Umbilical cord (tissue), 2 donors: ENCODE data around the gene AKT3. TPM values are rescaled to one million over a fixed set of nuclear protein-coding genes. Genes with fewer than 3 reads are reported as not detected.
"Not testable (repeated sequence)": the region's sequence is repeated elsewhere in the genome, so short reads cannot be mapped to it uniquely, and the experiment has no call there.

ENCODE experiments used
- DNase-seq: peaks from one replicate; pipeline ENCODE4 v3.0.0-alpha.2; 2015; ENCODE audit warnings: low spot score
- total RNA-seq: library from RNA; depleted of rRNA; stranded (reverse); fragments of >200 nt; gene quantifications from one replicate; pipeline ENCODE4 v1.2.3, GENCODE V29; 2014; ENCODE audit warnings: low replicate concordance; ENCODE audit not compliant: insufficient read depth

AKT3 gene
- total RNA-seq: 64.0 TPM

DNA sequence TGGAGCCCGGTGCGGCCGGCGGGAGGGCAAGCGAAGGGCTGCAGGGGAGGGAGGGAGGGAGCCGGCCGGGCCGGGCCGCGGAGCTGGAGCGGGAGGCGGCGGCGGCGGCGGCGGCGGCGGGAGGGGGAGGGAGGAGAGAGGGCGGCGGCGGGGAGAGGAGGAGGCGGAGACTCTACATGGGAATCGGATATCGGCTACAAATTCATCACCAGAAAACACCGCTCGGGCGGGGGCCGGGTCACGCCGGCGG, at the start of gene AKT3:
Gene AKT3, minus strand, starts transcription at position 42 of the 250 bp plus-strand sequence. CDS start 7,073 bp downstream, outside the sequence.
- peak; percentile 73 for DNase-seq

- no peak for DNase-seq
Measured at GRCh38 chr1:243898278-243898677, 48.2 kb upstream of the AKT3 start.

GRCh38 chr1:243896313-243896712, 46.3 kb upstream of the AKT3 start:
- DNase-seq: no peak

DNA sequence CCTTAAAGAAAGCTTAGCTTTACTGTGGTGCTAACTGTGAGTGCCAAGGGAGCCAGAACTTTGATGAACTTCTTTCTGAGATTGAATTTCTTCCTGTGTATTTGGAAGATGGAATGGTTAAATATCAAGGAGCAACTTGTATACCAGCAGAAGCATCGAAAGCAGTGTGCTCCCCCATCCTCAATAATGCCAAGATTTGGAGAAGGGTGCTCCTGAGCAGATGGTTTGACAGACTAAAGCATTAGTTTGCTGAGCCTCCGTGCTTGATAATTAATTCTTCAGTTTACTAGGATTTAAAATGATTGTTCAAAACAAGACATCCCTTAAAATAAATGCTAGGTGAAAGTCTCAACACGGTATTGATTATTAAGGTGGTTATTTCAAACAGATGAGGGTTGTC, 42.4 kb upstream of the AKT3 start:
- DNase-seq: no peak

DNA sequence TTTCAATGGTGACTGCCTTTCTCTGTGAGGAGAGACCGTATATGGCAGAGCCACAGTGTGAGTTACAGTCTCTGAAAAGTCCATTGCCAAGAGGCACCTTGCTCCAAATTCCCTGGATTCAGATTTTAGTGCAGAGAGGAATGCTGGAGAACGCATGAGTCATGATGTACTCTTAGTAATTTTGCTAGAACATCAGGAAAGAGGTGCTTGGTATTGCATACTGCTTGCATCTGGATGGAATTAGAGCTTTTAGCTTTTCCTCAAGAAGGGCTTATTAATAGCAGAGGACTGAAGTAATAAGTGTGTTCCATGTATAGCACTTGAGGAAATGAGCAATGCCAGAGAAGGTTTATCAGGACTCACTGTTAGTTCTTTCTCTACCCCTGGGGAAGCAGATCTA, 40.5 kb upstream of the AKT3 start:
- no peak for DNase-seq

DNA sequence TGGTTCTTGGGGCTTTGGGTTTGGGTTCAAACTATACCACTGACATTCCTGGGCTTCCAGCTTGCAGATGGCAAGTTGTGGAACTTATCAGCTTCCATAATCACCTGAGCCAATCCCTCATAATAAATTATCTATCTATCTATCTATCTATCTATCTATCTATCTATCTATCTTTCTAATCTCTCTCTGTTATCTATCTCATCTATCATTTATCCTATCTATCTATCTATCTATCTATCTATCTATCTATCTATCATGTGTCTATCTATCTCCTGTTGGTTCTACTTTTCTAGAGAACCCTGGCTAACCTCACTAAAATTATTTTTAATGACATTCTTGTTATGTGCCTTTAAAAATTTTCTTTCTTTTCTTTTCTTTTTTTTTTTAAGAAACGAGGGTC, 35.8 kb upstream of the AKT3 start:
- no peak for DNase-seq

DNA sequence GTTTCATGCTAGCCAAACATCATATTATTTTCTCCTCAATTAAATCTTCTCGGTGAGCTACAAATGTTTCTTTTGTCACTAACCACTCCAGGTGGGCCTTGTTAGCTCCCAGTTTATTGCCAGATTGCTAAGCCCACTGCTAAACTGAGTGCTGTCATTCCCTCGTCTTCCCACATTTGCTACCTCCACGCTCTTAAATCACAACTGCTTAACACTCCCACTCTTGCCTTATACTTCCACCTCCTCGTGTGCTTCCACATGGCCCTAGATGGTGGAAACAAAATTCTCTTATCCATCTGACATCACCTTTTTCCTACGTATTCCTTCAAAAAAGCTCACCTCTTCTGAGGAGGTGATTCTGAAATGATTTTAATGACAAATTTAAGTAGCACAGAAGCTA, 34.6 kb upstream of the AKT3 start:
- DNase-seq: no peak

GRCh38 chr1:243883551-243883950, 33.5 kb upstream of the AKT3 start:
- no peak for DNase-seq

DNA sequence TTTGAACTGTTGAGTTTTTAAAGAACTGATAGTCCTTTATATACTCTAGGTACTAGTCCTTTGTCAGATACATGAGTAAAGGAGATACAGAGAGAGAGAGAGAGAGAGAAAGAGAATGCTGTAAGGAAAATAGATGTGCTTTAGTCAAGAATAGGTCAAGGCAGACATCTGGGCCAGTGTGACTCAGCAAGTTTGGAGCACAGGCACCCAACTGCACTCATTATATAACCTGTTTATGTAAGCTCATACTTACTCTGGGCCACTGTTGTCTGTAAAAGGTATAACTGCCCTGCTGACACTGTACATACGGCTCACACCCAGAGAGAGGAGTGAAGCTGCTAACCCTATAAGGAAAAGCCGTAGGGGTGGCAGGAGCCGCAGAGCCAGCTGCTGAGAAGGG, 32.2 kb upstream of the AKT3 start:
- no peak for DNase-seq

- not testable (repeated sequence) for DNase-seq
Measured at GRCh38 chr1:243877058-243877457, 27.0 kb upstream of the AKT3 start.

DNA sequence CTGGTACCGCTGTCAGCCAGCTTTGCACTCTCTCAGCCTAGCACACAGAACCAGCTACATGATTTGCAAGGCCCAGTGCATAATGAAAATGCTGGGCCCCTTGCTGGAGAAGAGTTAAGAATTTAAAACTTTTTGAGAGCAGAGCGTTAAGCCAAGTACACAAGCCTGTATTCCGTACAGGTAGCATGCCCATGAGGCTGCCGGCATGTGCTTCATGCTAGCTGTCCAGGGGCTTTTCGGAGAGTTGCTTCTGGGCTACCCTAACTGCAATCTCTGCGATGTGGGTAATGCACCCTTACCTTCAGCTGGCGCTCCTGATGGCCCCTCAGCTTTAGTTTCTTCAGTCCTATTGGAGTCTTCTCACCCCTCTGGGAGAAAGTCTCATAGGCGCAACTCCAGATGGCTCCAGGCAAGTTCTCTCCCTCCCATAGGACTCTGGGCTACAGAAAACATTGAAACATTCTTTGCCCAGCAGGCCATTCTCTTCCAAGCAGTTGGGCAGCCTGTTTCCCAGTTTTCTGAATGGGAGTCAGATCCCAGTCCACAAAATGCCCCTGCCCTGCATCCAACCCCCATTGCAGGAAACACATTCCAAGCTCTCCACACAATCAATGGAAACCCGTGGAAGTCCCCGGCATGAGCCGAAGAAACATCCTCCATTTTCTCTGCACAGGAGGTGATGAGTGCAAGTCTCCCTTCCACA, 5.7 kb upstream of the AKT3 start:
- no peak for DNase-seq

DNA sequence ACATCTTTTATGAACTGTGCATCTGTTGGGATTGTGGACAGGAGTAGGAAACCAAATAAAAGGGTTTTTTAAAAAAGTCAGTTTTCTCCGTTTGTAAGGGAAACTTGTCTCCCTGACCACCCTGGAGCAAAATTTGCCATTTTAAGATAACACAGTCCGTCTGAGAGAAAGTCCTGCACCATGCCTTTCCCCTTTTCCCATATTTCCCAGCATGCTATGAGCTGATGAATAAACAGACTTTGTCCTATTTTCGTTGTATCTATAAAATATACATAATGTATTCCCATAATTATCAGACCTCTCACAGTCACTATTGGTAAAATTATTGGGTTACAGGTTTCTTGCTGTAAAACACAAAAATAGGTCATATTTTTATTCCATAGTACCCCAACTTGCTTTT, 1.7 kb upstream of the AKT3 start:
- DNase-seq: no peak

DNA sequence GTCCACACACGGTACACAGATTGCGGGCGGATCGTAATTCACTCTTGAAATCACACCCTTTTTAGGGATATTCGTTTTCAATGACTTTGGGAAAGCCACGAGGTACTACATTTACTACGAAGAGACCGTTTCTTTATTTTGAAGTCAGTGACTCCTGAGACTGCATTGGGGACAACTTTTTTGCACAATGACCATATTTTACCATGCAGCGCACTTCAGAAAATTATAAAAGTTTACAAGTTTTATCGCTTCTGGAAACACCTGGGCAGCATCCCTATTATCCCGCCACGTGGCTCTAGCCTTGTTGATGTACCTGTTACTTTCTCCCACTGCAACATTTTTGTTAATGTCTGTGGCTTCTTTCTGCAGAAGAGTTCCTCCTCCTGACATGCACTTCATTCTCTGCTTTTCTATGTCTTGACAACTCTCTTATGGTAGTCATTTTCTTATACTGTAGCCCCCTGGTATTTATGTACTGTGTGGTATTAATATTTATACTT, 1.3 kb upstream of the AKT3 start:
- DNase-seq: no peak

GRCh38 chr1:243850452-243851256, 611 bp upstream of the AKT3 start:
- peak; percentile 69 for DNase-seq

DNA sequence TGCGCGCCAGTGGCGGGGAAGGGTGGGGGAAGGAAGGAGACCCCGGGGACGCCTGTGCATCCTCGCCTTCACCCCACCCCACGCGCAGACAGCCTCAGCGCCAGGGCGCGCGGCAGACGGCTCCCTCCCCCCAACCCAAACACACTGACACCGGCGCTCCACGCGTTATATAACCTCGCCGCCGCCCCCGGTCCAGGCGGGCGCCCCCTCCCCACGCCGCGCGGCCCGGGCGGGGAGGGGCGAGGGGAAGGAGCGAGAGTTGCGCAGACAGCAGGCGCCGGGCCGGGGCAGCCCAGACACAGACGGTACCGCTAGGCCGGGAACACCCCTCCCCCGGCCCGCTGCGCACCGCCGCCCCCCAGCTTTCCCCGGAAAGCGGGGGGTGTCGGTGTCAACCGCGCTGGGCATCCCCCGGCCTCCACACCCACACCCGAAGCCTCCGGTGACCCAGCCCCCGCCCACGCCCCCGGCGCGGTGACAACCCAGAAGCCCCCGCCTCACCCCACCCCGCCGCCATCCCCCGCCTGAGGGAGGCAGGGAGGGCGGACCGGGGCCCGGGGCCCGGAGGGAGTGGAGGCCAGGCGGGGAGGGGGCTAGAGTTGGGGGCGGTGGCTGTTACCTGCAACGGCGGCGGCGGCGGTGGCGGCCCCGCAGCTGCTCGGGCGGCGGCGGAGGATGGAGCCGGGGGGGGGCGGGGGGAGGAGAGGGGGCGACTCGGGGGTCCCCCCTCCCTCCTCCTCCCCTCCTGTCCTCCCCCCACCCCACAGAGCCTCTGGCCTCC, 432 bp downstream of the AKT3 start:
- no peak for DNase-seq

DNA sequence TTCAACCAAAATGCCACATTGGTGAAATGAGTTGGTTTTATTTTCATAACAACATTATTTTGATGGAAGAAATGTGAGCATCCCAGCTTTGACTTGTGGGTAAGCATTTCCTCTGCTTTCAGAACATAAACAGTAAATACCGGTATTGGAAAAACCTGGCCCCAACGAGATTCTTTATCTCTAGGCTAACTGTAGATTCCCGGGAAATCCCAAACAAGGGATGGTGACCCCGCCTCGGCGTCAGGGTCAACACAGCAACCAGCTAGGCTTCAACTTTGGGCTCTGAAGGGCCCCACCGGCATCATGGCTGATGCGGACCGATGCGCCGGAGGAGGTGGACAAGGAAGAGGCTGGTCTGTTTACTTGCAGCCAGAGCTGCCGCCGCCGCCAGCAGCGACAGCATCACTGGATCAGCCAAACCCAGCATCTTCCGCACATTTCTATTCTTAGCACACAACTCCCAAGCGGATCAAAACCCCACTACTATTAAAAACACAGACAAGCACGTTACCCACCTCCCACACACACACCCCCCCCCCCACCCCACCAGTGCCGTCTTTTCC, 1.1 kb downstream of the AKT3 start:
- peak; percentile 63 for DNase-seq

DNA sequence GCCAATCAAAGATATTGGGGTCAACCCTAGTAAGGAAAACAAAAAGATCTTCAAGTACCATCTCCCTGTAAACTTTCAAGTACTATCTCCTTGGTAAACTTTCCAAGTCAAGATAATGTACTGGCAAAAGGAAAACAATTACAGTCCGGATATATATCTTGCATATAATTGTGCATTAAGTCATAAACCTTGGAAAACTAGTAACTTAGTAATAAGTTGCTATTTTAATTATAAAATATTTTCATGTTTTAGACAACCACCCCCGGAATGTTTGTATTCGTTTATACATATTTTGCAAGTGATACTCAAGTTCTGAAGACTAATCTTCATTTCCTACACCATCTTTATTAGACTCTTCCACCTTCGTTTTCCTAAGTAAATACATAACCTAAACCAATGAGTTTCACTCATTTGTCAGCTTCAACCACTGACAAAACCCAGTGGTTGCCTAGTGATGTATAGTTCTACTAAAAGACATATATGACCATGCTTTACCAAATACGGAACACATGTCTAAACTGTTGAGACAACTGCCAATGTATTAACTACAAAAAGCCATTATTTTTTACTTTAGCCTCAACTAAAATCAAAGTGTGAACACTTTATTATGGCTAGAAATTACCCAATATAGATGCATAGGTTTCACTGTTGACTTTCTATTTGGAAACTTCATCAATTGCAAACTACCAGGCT, 1.7 kb downstream of the AKT3 start:
- no peak for DNase-seq

GRCh38 chr1:243846761-243847160, 3.3 kb downstream of the AKT3 start:
- no peak for DNase-seq

GRCh38 chr1:243845888-243846287, 4.2 kb downstream of the AKT3 start:
- DNase-seq: no peak

GRCh38 chr1:243844186-243844585, 5.9 kb downstream of the AKT3 start:
- DNase-seq: no peak

GRCh38 chr1:243842978-243843511, 7.0 kb downstream of the AKT3 start:
- DNase-seq: peak; percentile 25
